ENCODE results near the gene HOXB3.

The HOXB3 gene

DNA sequence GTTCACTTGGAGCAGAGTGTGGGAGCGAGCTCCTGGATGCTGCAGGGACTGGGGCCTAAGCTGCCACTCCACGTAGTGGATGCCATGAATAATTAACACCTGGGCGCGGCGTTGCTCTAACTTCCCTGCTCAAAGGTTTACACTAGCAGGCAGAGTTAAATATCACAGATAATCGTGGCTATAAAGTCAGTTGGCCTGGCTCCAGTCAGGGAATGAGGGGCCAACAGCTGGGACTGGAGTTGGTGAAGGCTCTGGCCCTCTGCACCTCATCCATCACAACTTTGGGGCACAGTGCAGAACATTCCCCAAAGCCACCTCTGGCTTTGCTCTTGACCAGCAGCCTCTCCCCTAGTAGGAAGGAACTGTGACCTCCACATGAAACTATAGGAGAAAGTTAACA, 22.8 kb downstream of the HOXB3 start (continued):
- TF ChIP-seq TCF4 (CRISPR knock-in tag; IDR thresholded peaks at IDR 0.05; ENCODE audit: borderline replicate concordance): no peak
- TF ChIP-seq PATZ1 (CRISPR knock-in tag; IDR thresholded peaks at IDR 0.05; ENCODE audit: borderline replicate concordance): no peak
- no peak for TF ChIP-seq ZNF8 (CRISPR knock-in tag; IDR thresholded peaks at IDR 0.05)

DNA sequence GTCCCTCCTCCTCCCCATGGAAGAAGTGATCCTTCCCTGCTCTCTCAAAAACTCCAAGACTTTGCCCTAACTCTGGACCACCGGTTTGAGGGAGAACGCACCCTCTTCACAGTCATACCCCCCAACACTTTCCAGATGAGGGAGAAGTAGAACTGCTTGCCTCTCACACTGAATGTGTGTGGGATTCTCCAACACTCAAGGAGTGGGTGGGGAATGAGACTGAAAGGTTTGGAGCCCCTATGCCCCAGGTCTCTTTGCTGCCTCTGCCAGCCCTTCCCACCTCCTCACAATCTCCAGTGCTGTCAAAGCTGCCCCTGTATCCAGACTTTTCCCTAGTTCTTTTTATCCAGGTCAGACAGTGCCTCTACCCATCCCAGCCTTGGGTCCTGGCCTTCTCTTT, 23.3 kb downstream of the HOXB3 start:
- TF ChIP-seq, protein P1, sequence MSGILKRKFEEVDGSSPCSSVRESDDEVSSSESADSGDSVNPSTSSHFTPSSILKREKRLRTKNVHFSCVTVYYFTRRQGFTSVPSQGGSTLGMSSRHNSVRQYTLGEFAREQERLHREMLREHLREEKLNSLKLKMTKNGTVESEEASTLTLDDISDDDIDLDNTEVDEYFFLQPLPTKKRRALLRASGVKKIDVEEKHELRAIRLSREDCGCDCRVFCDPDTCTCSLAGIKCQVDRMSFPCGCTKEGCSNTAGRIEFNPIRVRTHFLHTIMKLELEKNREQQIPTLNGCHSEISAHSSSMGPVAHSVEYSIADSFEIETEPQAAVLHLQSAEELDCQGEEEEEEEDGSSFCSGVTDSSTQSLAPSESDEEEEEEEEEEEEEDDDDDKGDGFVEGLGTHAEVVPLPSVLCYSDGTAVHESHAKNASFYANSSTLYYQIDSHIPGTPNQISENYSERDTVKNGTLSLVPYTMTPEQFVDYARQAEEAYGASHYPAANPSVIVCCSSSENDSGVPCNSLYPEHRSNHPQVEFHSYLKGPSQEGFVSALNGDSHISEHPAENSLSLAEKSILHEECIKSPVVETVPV (CRISPR knock-in tag; IDR thresholded peaks at IDR 0.05): no peak
- TF ChIP-seq ZFP30 (CRISPR knock-in tag; IDR thresholded peaks at IDR 0.05): no peak
- TF ChIP-seq ISL1 (CRISPR knock-in tag; IDR thresholded peaks at IDR 0.05): no peak
- no peak for TF ChIP-seq GLIS3 (CRISPR knock-in tag; IDR thresholded peaks at IDR 0.05)
- TF ChIP-seq ESRRG (CRISPR knock-in tag; IDR thresholded peaks at IDR 0.05): no peak
- TF ChIP-seq, protein P2, sequence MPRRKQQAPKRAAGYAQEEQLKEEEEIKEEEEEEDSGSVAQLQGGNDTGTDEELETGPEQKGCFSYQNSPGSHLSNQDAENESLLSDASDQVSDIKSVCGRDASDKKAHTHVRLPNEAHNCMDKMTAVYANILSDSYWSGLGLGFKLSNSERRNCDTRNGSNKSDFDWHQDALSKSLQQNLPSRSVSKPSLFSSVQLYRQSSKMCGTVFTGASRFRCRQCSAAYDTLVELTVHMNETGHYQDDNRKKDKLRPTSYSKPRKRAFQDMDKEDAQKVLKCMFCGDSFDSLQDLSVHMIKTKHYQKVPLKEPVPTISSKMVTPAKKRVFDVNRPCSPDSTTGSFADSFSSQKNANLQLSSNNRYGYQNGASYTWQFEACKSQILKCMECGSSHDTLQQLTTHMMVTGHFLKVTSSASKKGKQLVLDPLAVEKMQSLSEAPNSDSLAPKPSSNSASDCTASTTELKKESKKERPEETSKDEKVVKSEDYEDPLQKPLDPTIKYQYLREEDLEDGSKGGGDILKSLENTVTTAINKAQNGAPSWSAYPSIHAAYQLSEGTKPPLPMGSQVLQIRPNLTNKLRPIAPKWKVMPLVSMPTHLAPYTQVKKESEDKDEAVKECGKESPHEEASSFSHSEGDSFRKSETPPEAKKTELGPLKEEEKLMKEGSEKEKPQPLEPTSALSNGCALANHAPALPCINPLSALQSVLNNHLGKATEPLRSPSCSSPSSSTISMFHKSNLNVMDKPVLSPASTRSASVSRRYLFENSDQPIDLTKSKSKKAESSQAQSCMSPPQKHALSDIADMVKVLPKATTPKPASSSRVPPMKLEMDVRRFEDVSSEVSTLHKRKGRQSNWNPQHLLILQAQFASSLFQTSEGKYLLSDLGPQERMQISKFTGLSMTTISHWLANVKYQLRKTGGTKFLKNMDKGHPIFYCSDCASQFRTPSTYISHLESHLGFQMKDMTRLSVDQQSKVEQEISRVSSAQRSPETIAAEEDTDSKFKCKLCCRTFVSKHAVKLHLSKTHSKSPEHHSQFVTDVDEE (CRISPR knock-in tag; IDR thresholded peaks at IDR 0.05): no peak
- no peak for TF ChIP-seq PATZ1 (CRISPR knock-in tag; IDR thresholded peaks at IDR 0.05; ENCODE audit: borderline replicate concordance)
- TF ChIP-seq, protein P3, sequence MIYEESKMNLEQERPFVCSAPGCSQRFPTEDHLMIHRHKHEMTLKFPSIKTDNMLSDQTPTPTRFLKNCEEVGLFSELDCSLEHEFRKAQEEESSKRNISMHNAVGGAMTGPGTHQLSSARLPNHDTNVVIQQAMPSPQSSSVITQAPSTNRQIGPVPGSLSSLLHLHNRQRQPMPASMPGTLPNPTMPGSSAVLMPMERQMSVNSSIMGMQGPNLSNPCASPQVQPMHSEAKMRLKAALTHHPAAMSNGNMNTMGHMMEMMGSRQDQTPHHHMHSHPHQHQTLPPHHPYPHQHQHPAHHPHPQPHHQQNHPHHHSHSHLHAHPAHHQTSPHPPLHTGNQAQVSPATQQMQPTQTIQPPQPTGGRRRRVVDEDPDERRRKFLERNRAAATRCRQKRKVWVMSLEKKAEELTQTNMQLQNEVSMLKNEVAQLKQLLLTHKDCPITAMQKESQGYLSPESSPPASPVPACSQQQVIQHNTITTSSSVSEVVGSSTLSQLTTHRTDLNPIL (CRISPR knock-in tag; IDR thresholded peaks at IDR 0.05; ENCODE audit: low read depth): no peak
- no peak for TF ChIP-seq RARB (CRISPR knock-in tag; IDR thresholded peaks at IDR 0.05)
- no peak for TF ChIP-seq TCF4 (CRISPR knock-in tag; IDR thresholded peaks at IDR 0.05; ENCODE audit: borderline replicate concordance)
- TF ChIP-seq SNAI2 (CRISPR knock-in tag; IDR thresholded peaks at IDR 0.05): no peak
- TF ChIP-seq ZNF70 (CRISPR knock-in tag; IDR thresholded peaks at IDR 0.05): no peak

GRCh38 chr17:48565925-48566710, 23.9 kb downstream of the HOXB3 start:
- ATAC-seq: no peak
- no peak for TF ChIP-seq ZFP30 (CRISPR knock-in tag; IDR thresholded peaks at IDR 0.05)
- TF ChIP-seq ISL1 (CRISPR knock-in tag; IDR thresholded peaks at IDR 0.05): no peak
- no peak for TF ChIP-seq ZNF565 (CRISPR knock-in tag; conservative IDR thresholded peaks at IDR 0.05; ENCODE audit: low read depth)
- no peak for TF ChIP-seq TOX (CRISPR knock-in tag; IDR thresholded peaks at IDR 0.05; ENCODE audit: borderline replicate concordance)
- TF ChIP-seq PATZ1 (CRISPR knock-in tag; IDR thresholded peaks at IDR 0.05; ENCODE audit: borderline replicate concordance): no peak
- TF ChIP-seq GLIS3 (CRISPR knock-in tag; IDR thresholded peaks at IDR 0.05): no peak
- no peak for TF ChIP-seq ZFP3 (CRISPR knock-in tag; IDR thresholded peaks at IDR 0.05)
- TF ChIP-seq TCF4 (CRISPR knock-in tag; IDR thresholded peaks at IDR 0.05; ENCODE audit: borderline replicate concordance): no peak
- TF ChIP-seq, protein P4, sequence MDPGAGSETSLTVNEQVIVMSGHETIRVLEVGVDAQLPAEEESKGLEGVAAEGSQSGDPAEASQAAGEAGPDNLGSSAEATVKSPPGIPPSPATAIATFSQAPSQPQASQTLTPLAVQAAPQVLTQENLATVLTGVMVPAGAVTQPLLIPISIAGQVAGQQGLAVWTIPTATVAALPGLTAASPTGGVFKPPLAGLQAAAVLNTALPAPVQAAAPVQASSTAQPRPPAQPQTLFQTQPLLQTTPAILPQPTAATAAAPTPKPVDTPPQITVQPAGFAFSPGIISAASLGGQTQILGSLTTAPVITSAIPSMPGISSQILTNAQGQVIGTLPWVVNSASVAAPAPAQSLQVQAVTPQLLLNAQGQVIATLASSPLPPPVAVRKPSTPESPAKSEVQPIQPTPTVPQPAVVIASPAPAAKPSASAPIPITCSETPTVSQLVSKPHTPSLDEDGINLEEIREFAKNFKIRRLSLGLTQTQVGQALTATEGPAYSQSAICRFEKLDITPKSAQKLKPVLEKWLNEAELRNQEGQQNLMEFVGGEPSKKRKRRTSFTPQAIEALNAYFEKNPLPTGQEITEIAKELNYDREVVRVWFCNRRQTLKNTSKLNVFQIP (CRISPR knock-in tag; IDR thresholded peaks at IDR 0.05; ENCODE audit: borderline replicate concordance, low read depth): no peak
- TF ChIP-seq ZNF8 (CRISPR knock-in tag; IDR thresholded peaks at IDR 0.05): no peak
- TF ChIP-seq BACH2 (CRISPR knock-in tag; IDR thresholded peaks at IDR 0.05; ENCODE audit: borderline replicate concordance): no peak
- no peak for TF ChIP-seq ESRRG (CRISPR knock-in tag; IDR thresholded peaks at IDR 0.05)
- TF ChIP-seq OSR1 (CRISPR knock-in tag; IDR thresholded peaks at IDR 0.05): no peak

More for the DNA sequence above, 23.3 kb downstream of the HOXB3 start:
- no peak for ATAC-seq

Measured in SK-N-SH treated with all-trans-retinoic acid at 6 μM for 48 hours (cell line).